Spleen (tissue), 11 donors: ENCODE results near the gene COL27A1. TPM values are rescaled to one million over a fixed set of nuclear protein-coding genes. Genes with fewer than 3 reads are reported as not detected.

ENCODE experiments used
- DNase-seq: peaks from one replicate; pipeline ENCODE4 v3.0.0-alpha.2; 2020
- H3K27ac ChIP-seq, 8 donors: fragments of 200-600 bp; sonication (generic) in 7 of 8; 1 replicate in 4 of 8; 2 replicates in 4 of 8; pipeline versions ENCODE4 v1.5.0 to v1.8.0; 2016 to 2021; ENCODE audit warnings: inconsistent platforms in 4 of 8, mild to moderate bottlenecking in 4 of 8, moderate library complexity in 1 of 8
- H3K27me3 ChIP-seq, 7 donors: fragments of 200-600 bp; sonication (generic) in 6 of 7; replicated peaks in 1 of 7; 1 replicate in 4 of 7; 2 replicates in 3 of 7; pipeline versions ENCODE4 v1.5.0 to v1.8.0; 2016 to 2021; ENCODE audit warnings: inconsistent platforms in 3 of 7, mild to moderate bottlenecking in 1 of 7
- H3K36me3 ChIP-seq, 6 donors: fragments of 200-600 bp; sonication (generic) in 5 of 6; 1 replicate in 4 of 6; 2 replicates in 2 of 6; pipeline versions ENCODE4 v1.5.0 to v1.8.0; 2016 to 2021; ENCODE audit warnings: inconsistent platforms in 2 of 6
- H3K4me1 ChIP-seq, 6 donors: fragments of 200-600 bp; sonication (generic) in 5 of 6; 1 replicate in 3 of 6; 2 replicates in 3 of 6; pipeline versions ENCODE4 v1.5.0 to v1.8.0; 2016 to 2021; ENCODE audit warnings: inconsistent platforms in 3 of 6
- H3K4me3 ChIP-seq, 8 donors: fragments of 200-600 bp; sonication (generic) in 7 of 8; 1 replicate in 4 of 8; 2 replicates in 4 of 8; pipeline versions ENCODE4 v1.5.0 to v1.8.0; 2016 to 2021; ENCODE audit warnings: inconsistent platforms in 4 of 8, mild to moderate bottlenecking in 4 of 8, moderate library complexity in 2 of 8
- H3K9me3 ChIP-seq, 8 donors: fragments of 200-600 bp; sonication (generic) in 7 of 8; 1 replicate in 4 of 8; 2 replicates in 4 of 8; pipeline versions ENCODE4 v1.5.0 to v1.8.0; 2016 to 2021; ENCODE audit warnings: inconsistent platforms in 4 of 8
- CTCF ChIP-seq, 11 experiments: fragments of 200-600 bp in 7 of 11; fragments of 450-650 bp in 4 of 11; sonication (generic) in 4 of 11; IDR thresholded peaks in 8 of 11; conservative IDR thresholded peaks in 3 of 11; 1 replicate in 7 of 11; 2 replicates in 4 of 11; pipeline versions ENCODE4 v1.4.0 to v1.8.0; 2016 to 2021; ENCODE audit warnings: antibody characterized with exemption in 11 of 11, inconsistent platforms in 4 of 11, mild to moderate bottlenecking in 1 of 11
- POLR2A ChIP-seq, 3 donors: fragments of 450-650 bp; IDR thresholded peaks; one replicate each; pipeline ENCODE4 v1.5.1; 2017; ENCODE audit warnings: antibody characterized with exemption in 3 of 3, mild to moderate bottlenecking in 1 of 3
- POLR2AphosphoS5 ChIP-seq, 3 donors: sonication (generic); formaldehyde crosslinking; IDR thresholded peaks; one replicate each; pipeline ENCODE4 v1.5.1; 2017; ENCODE audit warnings: antibody characterized with exemption in 3 of 3
- WGBS, 5 donors: extraction: QIAGEN DNeasy Blood & Tissue Kit in 3 of 5; methylation state at CpG; one replicate each; pipeline versions ENCODE4 v1.1.5 to v1.1.7; 2013 to 2018; 5-methylcytosine and 5-hydroxymethylcytosine counted together
- intact Hi-C: fragments of 100-400 bp; cut with DNase I; formaldehyde crosslinking; loops from one replicate; pipeline ENCODE4 v1.15.0; 2023; ENCODE audit warnings: low total_unique reads
- polyA plus RNA-seq, 3 donors: library from polyadenylated mRNA; stranded (reverse); fragments of 200-250 nt; gene quantifications; one replicate each; pipeline ENCODE4 v1.2.1, GENCODE V29; 2013
- total RNA-seq, 7 donors: library from RNA; depleted of rRNA in 3 of 7; stranded (reverse); fragments of >200 nt in 3 of 7; fragmentation: NEBNext Ultra II Directional in 4 of 7; extraction: Animal tissue kit (Norgen Biotek cat#: 25700) in 4 of 7; gene quantifications; one replicate each; pipeline versions ENCODE4 v1.1.0 to v1.2.1, GENCODE V29; 2016 to 2021
- donor health status: healthy with polysubstance abuse.
- donor health status: DM: no; HTN: no; CAD: no; lungs with moderate emphysema.
- donor health status: DM: no; HTN: no; CAD: no.
- donor health status: Bipolar disorder and iron deficiency.
- donor health status: healthy.
- donor health status: DM: no; HTN: no; CAD: no.
- donor health status: DM: yes; HTN: yes; CAD: no.

The COL27A1 gene
- total and polyA plus RNA-seq, 10 donors: 2.1 to 23.4 (median 6.1) TPM

GRCh38 chr9:114228016-114228808, 72.9 kb downstream of the COL27A1 start:
- H3K4me1 ChIP-seq: peaks cover 0 to 5% (median 0%) of the 10 kb centered on the region in 6 donors
- no peak for DNase-seq
- H3K9me3 ChIP-seq: no peaks in the 10 kb centered on the region
- H3K27me3 ChIP-seq: peaks cover 0 to 9% (median 0%) of the 10 kb centered on the region in 7 donors
- H3K27ac ChIP-seq: no peak overlapping the region
- 76 to 91% (median 88%) methylated on average over 14 to 17 of the region's 17 CpGs for WGBS, 5 donors
- H3K4me3 ChIP-seq: no peak overlapping the region
- intact Hi-C loops: no loop called here
- H3K36me3 ChIP-seq: no peaks in the 10 kb centered on the region
- no peak for TF ChIP-seq POLR2AphosphoS5 (IDR thresholded peaks at IDR 0.05)
- no peak for TF ChIP-seq CTCF (IDR thresholded peaks at IDR 0.05 in 8 of 11, conservative IDR thresholded peaks at IDR 0.05 in 3 of 11)
- TF ChIP-seq POLR2A (IDR thresholded peaks at IDR 0.05): no peak

- intact Hi-C loops: no loop called here
- Histone ChIP-seq H3K9me3 (no peaks in the 10 kb centered on the region), H3K36me3 (no peaks in the 10 kb centered on the region), H3K4me1 (peaks cover 0 to 8% (median 0%) of the 10 kb centered on the region in 6 donors), H3K27ac (no peak overlapping the region), H3K4me3 (no peak overlapping the region), H3K27me3 (peaks cover 0 to 13% (median 0%) of the 10 kb centered on the region in 7 donors)
- whole genome bisulfite sequencing, 5 donors: 81 to 88% (median 83%) methylated on average over 6 of the region's 6 CpGs
- no peak for DNase-seq
- TF ChIP-seq POLR2A (IDR thresholded peaks at IDR 0.05) (no peak), CTCF (IDR thresholded peaks at IDR 0.05 in 8 of 11, conservative IDR thresholded peaks at IDR 0.05 in 3 of 11) (no peak), POLR2AphosphoS5 (IDR thresholded peaks at IDR 0.05) (no peak)
These were observed 74.0 kb downstream of the COL27A1 start for GRCh38 chr9:114229295-114229694.

- Histone ChIP-seq H3K27me3 (peaks cover 0 to 13% (median 0%) of the 10 kb centered on the region in 7 donors), H3K9me3 (no peaks in the 10 kb centered on the region), H3K4me3 (no peak overlapping the region), H3K36me3 (no peaks in the 10 kb centered on the region), H3K27ac (no peak overlapping the region), H3K4me1 (peaks cover 0 to 9% (median 0%) of the 10 kb centered on the region in 6 donors)
- no peak for TF ChIP-seq CTCF (IDR thresholded peaks at IDR 0.05 in 8 of 11, conservative IDR thresholded peaks at IDR 0.05 in 3 of 11)
- no peak for TF ChIP-seq POLR2A (IDR thresholded peaks at IDR 0.05)
- no peak for TF ChIP-seq POLR2AphosphoS5 (IDR thresholded peaks at IDR 0.05)
- intact Hi-C loops: no loop called here
- DNase-seq: no peak
- 75 to 93% (median 83%) methylated on average over 7 to 8 of the region's 8 CpGs for WGBS, 5 donors
These were observed 74.7 kb downstream of the COL27A1 start for GRCh38 chr9:114230068-114230467.

- intact Hi-C loops: no loop called here
- H3K36me3 ChIP-seq: no peaks in the 10 kb centered on the region
- no peak for DNase-seq
- no peak for TF ChIP-seq POLR2A (IDR thresholded peaks at IDR 0.05)
- no peak for TF ChIP-seq POLR2AphosphoS5 (IDR thresholded peaks at IDR 0.05)
- TF ChIP-seq CTCF (IDR thresholded peaks at IDR 0.05 in 8 of 11, conservative IDR thresholded peaks at IDR 0.05 in 3 of 11): no peak
- peaks cover 0 to 4% (median 0%) of the 10 kb centered on the region in 6 donors for H3K4me1 ChIP-seq
- no peak overlapping the region for H3K27ac ChIP-seq
- H3K4me3 ChIP-seq: no peak overlapping the region
- H3K27me3 ChIP-seq: peaks cover 0 to 13% (median 0%) of the 10 kb centered on the region in 7 donors
- WGBS, 5 donors: 60 to 98% (median 74%) methylated on average over 4 to 6 of the region's 6 CpGs
- no peaks in the 10 kb centered on the region for H3K9me3 ChIP-seq
These were observed 75.9 kb downstream of the COL27A1 start for GRCh38 chr9:114231273-114231672.
